HEK293 (cell line): Measurements from ENCODE around the gene CLEC2D.

ENCODE experiments used
- CTCF ChIA-PET: fragments of 350-600 bp; formaldehyde crosslinking; extraction: SDS; loops from one replicate; lab custom pipeline; 2021; ENCODE audit warnings: antibody characterized with exemption; lab: Yijun Ruan, JAX
- POLR2A ChIA-PET: fragments of 300-600 bp; formaldehyde crosslinking; extraction: SDS; loops from one replicate; lab custom pipeline; 2020; ENCODE audit warnings: antibody characterized with exemption, inconsistent platforms; lab: Yijun Ruan, JAX
- H3K27ac ChIP-seq: fragments of 200-500 bp; sonication (Bioruptor generic); 2 replicates; pipeline ENCODE4 v1.5.1; 2014; ENCODE audit warnings: low read depth, low read length, control low read depth, inconsistent platforms; ENCODE audit errors: extremely low read depth
- H3K36me3 ChIP-seq, 2 experiments: fragments of 200-500 bp in 1 of 2; sonication (Bioruptor generic) in 1 of 2; 1 replicate in 1 of 2; 2 replicates in 1 of 2; pipeline ENCODE4 v1.5.1; 2014 to 2017; ENCODE audit warnings: inconsistent platforms in 2 of 2, low read length in 2 of 2; ENCODE audit not compliant: control insufficient read depth in 2 of 2, insufficient read depth in 1 of 2
- H3K4me1 ChIP-seq: fragments of 200-500 bp; sonication (Bioruptor generic); 2 replicates; pipeline ENCODE4 v1.5.1; 2014; ENCODE audit warnings: mild to moderate bottlenecking, low read length, inconsistent platforms; ENCODE audit not compliant: control insufficient read depth, insufficient read depth
- H3K4me3 ChIP-seq: 2 replicates; pipeline ENCODE4 v1.5.1; 2011; ENCODE audit warnings: low read depth, mild to moderate bottlenecking, control low read depth, low read length, moderate library complexity
- H3K9me3 ChIP-seq: fragments of 200-500 bp; sonication (Bioruptor generic); 2 replicates; pipeline ENCODE4 v1.5.1; 2014; ENCODE audit warnings: low read depth, low read length, inconsistent platforms; ENCODE audit not compliant: control insufficient read depth, insufficient read depth
- GLIS1 ChIP-seq: fragments of 450-650 bp; formaldehyde crosslinking; IDR thresholded peaks from 2 replicates; pipeline ENCODE4 v1.5.1; 2016; ENCODE audit warnings: missing biosample characterization, missing genetic modification characterization
- PRDM2 ChIP-seq: fragments of 450-650 bp; formaldehyde crosslinking; IDR thresholded peaks from 2 replicates; pipeline ENCODE4 v1.5.1; 2016; ENCODE audit warnings: missing biosample characterization, missing genetic modification characterization, borderline replicate concordance
- ZBTB44 ChIP-seq: fragments of 450-650 bp; IDR thresholded peaks from 2 replicates; pipeline ENCODE4 v1.5.1; 2018; ENCODE audit warnings: missing biosample characterization, mild to moderate bottlenecking, missing genetic modification characterization
- ZFP37 ChIP-seq: fragments of 450-650 bp; formaldehyde crosslinking; IDR thresholded peaks from 2 replicates; pipeline ENCODE4 v1.5.1; 2016; ENCODE audit warnings: missing biosample characterization, missing genetic modification characterization
- ZNF10 ChIP-seq: fragments of 450-650 bp; formaldehyde crosslinking; IDR thresholded peaks from 2 replicates; pipeline ENCODE4 v1.5.1; 2017; ENCODE audit warnings: missing biosample characterization, missing genetic modification characterization
- ZNF146 ChIP-seq: fragments of 450-650 bp; formaldehyde crosslinking; IDR thresholded peaks from 2 replicates; pipeline ENCODE4 v1.5.1; 2016; ENCODE audit warnings: missing biosample characterization, missing genetic modification characterization
- ZNF184 ChIP-seq: fragments of 450-650 bp; IDR thresholded peaks from 2 replicates; pipeline ENCODE4 v1.5.1; 2018; ENCODE audit warnings: missing biosample characterization, mild to moderate bottlenecking, missing genetic modification characterization
- ZNF214 ChIP-seq: fragments of 450-650 bp; formaldehyde crosslinking; IDR thresholded peaks from 2 replicates; pipeline ENCODE4 v1.5.1; 2017; ENCODE audit warnings: missing biosample characterization, mild to moderate bottlenecking, missing genetic modification characterization, borderline replicate concordance
- ZNF248 ChIP-seq: fragments of 450-650 bp; formaldehyde crosslinking; IDR thresholded peaks from 2 replicates; pipeline ENCODE4 v1.5.1; 2017; ENCODE audit warnings: missing biosample characterization, missing genetic modification characterization
- ZNF335 ChIP-seq: fragments of 450-650 bp; formaldehyde crosslinking; conservative IDR thresholded peaks from 2 replicates; pipeline ENCODE4 v1.5.1; 2016; ENCODE audit warnings: missing biosample characterization, missing genetic modification characterization
- ZNF362 ChIP-seq: fragments of 450-650 bp; formaldehyde crosslinking; IDR thresholded peaks from 2 replicates; pipeline ENCODE4 v1.5.1; 2016; ENCODE audit warnings: missing biosample characterization, missing genetic modification characterization
- ZNF416 ChIP-seq: fragments of 450-650 bp; formaldehyde crosslinking; IDR thresholded peaks from 2 replicates; pipeline ENCODE4 v1.5.1; 2016; ENCODE audit warnings: missing biosample characterization, missing genetic modification characterization
- ZNF488 ChIP-seq: fragments of 450-650 bp; formaldehyde crosslinking; IDR thresholded peaks from 2 replicates; pipeline ENCODE4 v1.5.1; 2016; ENCODE audit warnings: missing biosample characterization, missing genetic modification characterization
- ZNF510 ChIP-seq: fragments of 450-650 bp; formaldehyde crosslinking; IDR thresholded peaks from 2 replicates; pipeline ENCODE4 v1.5.1; 2018; ENCODE audit warnings: mild to moderate bottlenecking, missing genetic modification characterization, missing biosample characterization; ENCODE audit not compliant: insufficient replicate concordance
- ZNF561 ChIP-seq: fragments of 450-650 bp; IDR thresholded peaks from 2 replicates; pipeline ENCODE4 v1.5.1; 2018; ENCODE audit warnings: missing biosample characterization, missing genetic modification characterization, borderline replicate concordance
- ZNF610 ChIP-seq: fragments of 450-650 bp; formaldehyde crosslinking; IDR thresholded peaks from 2 replicates; pipeline ENCODE4 v1.5.1; 2016; ENCODE audit warnings: missing biosample characterization, missing genetic modification characterization, borderline replicate concordance
- ZSCAN4 ChIP-seq: fragments of 450-650 bp; formaldehyde crosslinking; IDR thresholded peaks from 2 replicates; pipeline ENCODE4 v1.5.1; 2017; ENCODE audit warnings: missing biosample characterization, missing genetic modification characterization

The CLEC2D gene

GRCh38 chr12:9741726-9742125 is 72.2 kb downstream of the CLEC2D start:
- H3K4me3 ChIP-seq = no peak overlapping the region
- no peaks in the 10 kb centered on the region for H3K9me3 ChIP-seq
- TF ChIP-seq ZNF248 (tag by site-specific recombination) (no peak), ZNF510 (tag by site-specific recombination) (no peak), ZNF10 (tag by site-specific recombination) (no peak), PRDM2 (tag by site-specific recombination) (no peak)
- no peak overlapping the region for H3K27ac ChIP-seq
- ChIA-PET CTCF (interaction anchor here (0.7 to 2.4 kb wide), 7 partner anchors 9 to 410 kb away, joined by 3 to 11 read pairs (median 9); no protein-coding TSS in a partner anchor), POLR2A (no interaction called here)
- H3K4me1 ChIP-seq = no peaks in the 10 kb centered on the region
- no peaks in the 10 kb centered on the region for H3K36me3 ChIP-seq

GRCh38 chr12:9742661-9743060 is 73.1 kb downstream of the CLEC2D start:
- Histone ChIP-seq H3K27ac (no peak overlapping the region), H3K4me1 (no peaks in the 10 kb centered on the region), H3K4me3 (no peak overlapping the region), H3K9me3 (no peaks in the 10 kb centered on the region), H3K36me3 (no peaks in the 10 kb centered on the region)
- TF ChIP-seq ZNF561 (tag by site-specific recombination) (no peak), ZNF488 (tag by site-specific recombination) (no peak), ZNF335 (tag by site-specific recombination) (no peak), ZNF610 (no peak), ZNF362 (tag by site-specific recombination) (no peak), ZNF10 (tag by site-specific recombination) (no peak), ZNF214 (no peak), ZNF146 (tag by site-specific recombination) (no peak), ZNF184 (no peak), ZSCAN4 (tag by site-specific recombination) (no peak), GLIS1 (no peak), ZFP37 (no peak), ZBTB44 (tag by site-specific recombination) (no peak), ZNF416 (tag by site-specific recombination) (no peak)
- POLR2A ChIA-PET = interaction anchor here (1.0 kb wide), 1 partner anchor 95 kb away, joined by 3 read pairs; no protein-coding TSS in a partner anchor
- CTCF ChIA-PET = interaction anchor here (0.6 to 2.4 kb wide), 29 partner anchors 8 to 634 kb away, joined by 3 to 11 read pairs (median 4); partner anchors contain the start of genes CD69, CLEC12B and CLECL1
